GM19240 (cell line): ENCODE results near the gene NALF2.

Experiments used
- DNase-seq: peaks from one replicate; pipeline ENCODE4 v3.0.0; 2011; ENCODE audit warnings: low spot score; ENCODE audit not compliant: insufficient read length

NALF2 gene

DNA sequence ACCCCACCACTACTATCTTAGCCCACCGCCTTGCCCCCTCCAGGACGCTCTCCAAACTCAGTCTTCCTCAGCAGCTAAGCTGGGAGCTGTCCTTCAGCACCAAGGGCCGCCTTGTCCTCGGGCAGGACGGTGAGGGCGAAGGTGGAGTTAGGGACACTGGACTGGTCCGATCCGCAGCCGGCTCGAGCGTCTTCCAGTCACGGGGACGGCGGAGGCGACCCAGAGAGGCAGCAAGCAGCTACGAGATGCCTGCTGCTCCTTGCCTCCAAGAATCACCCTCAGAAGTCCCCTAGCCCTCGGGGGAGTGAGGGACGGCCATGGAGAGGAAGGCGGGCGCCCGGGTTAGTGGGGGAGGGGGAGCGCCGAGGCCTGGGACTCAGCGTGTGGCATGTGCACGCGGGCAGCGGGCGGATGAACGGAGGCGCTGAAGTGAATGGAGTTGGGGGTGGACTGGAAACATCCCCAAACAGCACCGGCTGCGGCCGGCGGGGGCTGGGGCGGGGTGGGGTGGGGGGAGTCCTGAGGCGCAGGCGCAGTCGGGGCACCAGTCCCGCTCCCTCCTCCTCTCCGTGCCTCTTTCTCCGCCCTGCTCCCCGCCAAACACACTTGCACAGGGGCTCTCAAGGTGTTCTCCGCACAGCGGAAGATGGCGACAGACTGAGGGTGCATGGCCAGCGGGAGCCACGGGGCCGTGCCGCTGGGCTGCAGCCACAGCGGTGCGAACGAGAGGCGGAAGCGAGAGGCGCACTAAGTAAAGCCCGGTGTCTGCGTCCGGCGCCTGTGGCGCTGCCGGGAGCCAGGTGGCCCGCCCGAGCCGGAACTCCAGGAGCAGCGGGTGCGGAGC is at the start of gene NALF2:
TSS of gene NALF2 (plus strand) at position 545 of the 844 bp plus-strand sequence. CDS start 957 bp downstream, outside the sequence.
- no peak for DNase-seq

DNA sequence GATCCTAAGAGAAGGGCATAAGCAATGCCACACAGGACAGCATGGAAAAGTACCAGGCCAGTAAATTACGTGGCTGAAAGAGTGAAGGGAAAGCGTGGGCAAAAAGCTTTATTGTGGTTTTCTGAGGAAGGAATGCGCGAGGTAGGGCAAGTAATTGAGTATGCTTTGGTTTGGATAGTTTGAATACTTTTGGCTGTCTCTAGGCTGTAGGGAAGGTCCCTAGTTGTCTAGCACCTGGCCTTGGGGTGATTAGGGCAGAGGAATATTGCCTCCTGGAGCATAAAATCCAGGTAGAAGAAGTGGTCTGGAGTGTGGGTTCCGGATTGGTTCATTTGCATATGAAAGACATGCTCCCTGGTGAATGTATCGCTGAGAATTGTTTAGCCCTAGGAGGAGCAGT is 46.4 kb upstream of the NALF2 start:
- DNase-seq: no peak

DNA sequence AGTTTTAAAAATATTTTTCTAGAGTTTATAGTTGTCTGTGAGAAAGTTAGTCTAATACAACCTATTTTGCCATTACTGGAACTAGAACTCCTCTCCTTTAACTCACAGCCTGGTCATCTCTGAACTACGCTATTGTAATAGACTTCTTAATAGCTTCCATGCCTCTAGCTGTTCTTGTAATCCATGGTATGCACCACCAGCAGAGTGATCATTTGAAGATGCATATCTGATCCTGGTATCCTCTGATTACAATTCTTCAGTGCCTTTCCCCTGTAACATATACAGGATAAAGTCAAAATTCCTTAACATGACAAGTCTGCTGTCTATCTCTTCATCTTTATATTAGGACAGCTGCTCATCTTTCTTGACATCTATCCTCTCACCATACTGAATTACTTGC is 37.6 kb upstream of the NALF2 start:
- DNase-seq: no peak

DNA sequence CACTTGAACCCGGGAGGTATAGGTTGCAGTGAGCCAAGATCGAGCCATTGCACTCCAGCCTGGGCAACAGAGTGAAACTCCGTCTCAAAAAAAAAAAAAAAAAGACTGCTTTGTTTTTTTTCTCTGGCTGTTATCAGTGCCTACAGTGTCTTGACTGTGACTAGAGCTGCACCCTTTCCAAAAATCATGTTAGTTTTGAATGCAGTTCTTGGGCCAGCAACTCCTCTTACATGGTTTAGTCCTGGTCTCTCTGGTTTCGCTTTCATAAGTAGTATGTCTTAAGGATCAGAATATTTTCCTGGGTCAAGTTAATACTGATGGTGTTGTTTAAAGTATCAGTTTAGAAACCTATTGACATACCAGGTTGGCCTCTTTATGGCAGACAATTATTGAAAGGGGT is 34.2 kb upstream of the NALF2 start:
- DNase-seq: no peak

DNA sequence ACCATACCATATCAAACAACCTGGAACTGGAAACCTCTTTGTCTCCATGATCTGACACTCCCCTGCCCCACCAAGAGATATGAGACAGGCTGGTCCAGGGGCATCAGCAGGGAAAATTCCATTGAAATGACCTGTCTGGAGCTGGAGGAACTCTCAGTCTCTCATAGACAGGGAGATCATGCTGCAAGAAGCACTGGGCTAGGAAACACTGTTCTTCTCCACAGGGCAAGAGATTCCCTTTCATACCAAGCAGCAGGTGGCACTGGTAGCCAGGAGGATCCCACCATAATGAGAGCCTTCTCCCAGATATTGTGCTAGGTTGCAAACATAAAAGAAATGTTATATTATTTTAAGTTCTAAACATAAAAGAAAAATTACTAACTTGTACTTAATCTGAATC is 14.5 kb upstream of the NALF2 start:
- DNase-seq: no peak

DNA sequence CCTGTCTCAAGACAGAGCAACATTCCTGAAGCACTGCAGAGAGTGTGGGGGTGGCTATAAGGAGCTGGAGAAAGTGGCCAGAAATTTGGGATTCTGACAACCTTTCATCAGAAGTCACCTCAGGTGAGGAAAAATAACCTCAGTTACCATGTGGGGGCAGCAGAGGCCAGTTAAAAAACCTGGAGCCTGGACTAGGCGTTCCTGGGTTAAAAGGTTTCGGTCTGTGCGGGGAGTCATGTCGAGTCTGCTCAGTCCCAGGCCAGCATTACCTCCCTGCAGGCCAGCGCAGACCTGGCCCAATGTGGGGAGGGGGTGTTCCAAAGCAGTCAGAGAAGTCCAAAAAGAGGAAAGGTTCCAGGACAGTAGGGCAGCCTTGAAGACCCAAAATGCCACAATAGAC is 10.9 kb upstream of the NALF2 start:
- no peak for DNase-seq

DNA sequence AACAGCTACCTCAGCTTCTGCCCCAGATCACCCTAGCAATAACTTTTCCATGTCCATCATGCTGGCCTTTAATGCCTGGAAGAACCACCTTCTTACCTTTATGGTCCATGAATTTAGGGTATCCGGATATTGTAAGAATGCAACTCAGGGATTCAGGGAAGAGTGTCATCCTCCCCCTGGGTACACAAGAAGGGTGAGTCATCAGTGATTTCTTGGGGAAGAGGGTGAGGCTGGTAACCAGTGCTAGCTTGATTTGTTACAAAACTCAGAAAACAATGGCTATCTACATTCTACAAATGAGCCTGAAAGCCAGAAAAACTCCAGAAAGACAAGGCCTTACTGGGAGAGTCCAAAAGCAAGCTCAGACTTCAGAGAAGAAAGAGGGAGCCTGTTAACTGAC is 10.4 kb upstream of the NALF2 start:
- DNase-seq: no peak

DNA sequence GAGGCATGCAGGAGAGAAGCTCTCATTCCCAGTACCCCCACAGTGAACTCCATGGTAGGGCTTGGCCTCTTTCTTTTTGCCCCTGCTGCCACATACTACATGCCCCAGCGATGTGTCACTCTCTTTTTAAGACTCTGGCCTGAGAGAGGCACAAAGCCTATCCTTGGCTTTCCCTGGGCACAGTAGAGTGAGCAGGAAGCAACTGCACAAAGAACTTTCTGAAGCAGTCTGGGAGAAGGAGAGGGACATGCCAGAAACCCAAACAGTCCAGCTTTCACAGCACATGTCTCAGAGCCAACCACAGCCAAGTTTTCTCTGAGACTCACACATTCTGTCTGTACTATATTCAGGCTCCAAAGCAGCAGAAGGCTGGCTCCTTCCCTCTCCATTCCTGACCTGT is 7.9 kb upstream of the NALF2 start:
- DNase-seq: no peak

DNA sequence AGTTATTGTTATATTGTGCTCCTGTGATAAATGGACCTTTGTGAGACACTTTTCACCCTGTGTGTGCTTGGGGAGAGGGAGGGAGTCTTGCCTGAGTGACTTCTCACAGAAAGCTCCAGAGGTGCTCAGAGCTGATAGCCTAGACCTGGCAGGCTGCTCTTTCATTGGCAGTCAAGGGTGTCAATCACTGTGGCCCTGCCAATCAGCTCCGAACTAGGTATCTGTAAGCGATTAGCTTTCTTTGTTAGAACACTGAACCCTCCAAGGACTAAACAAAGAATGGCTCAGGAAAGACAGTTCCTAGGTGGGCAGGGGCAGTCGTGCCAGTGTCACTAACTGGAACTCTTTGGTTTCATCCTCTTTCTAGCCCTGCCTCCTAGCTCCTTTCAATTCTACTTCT is 2.7 kb upstream of the NALF2 start:
- DNase-seq: no peak

DNA sequence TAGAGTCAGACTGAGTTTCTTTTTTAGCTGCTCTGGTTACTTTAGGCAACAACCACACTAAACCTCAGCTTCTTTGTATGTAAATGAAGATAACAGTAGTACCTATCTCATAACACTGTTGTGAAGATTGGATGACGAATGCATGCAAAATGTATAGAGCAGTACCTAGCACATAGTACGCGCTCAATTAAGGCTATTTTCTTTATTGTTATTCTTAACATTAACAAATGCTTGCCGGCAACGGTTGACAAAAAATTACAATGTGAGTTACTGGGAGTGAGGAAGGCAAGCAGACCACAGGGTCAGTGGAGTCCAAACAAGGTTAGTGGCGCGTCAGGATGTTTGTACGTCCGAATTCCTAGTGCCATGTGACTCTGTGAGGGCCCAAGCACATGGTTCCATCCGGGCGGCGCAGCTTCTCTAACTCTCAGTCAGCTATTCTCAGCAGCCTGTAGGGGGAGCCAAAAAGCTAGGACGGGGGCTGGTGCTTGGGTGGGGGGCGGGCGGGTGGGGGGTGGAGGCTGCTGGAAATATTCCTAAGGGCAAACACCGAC is 821 bp upstream of the NALF2 start:
- no peak for DNase-seq

DNA sequence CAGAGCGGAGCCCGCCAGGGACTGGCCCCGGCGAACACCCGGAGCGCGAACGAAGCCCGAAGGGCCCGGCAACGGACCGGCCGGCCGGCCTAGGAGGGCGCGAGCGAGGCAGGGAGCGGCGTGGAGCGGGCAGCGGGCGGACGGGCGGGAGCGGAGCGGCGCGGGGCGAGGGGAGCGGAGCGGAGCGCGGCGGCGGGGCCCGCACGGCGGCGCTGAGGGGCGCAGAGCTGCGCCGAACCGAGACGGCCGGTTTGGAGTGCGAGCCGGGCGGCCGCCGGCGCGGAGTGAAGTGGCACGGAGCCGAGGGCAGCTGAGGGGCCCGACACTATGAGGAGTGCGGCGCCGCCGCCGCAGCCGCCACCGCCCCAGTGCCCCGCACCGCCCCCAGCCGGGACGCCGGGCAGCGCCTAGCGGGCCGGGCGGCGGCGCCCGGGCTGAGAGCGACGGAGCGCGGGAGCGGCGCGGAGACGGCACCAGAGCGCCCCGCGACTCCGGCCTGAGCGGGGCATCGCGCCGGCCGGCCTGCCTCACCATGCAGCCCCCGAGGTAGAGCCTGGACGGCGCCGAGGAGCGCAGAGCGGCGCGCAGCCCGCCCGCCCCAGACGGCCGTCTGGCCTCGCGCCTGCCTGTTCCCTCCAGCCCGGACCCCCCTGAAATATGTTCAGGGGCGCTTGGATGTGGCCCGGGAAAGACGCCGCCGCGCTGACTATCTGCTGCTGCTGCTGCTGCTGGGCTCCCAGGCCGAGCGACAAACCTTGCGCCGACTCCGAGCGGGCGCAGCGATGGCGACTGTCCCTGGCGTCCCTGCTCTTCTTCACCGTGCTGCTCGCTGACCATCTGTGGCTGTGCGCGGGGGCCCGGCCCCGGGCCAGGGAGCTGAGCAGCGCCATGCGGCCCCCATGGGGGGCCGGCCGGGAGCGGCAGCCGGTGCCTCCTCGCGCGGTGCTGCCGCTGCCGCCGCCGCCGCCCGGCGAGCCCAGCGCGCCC is 793 bp downstream of the NALF2 start:
- DNase-seq: no peak

DNA sequence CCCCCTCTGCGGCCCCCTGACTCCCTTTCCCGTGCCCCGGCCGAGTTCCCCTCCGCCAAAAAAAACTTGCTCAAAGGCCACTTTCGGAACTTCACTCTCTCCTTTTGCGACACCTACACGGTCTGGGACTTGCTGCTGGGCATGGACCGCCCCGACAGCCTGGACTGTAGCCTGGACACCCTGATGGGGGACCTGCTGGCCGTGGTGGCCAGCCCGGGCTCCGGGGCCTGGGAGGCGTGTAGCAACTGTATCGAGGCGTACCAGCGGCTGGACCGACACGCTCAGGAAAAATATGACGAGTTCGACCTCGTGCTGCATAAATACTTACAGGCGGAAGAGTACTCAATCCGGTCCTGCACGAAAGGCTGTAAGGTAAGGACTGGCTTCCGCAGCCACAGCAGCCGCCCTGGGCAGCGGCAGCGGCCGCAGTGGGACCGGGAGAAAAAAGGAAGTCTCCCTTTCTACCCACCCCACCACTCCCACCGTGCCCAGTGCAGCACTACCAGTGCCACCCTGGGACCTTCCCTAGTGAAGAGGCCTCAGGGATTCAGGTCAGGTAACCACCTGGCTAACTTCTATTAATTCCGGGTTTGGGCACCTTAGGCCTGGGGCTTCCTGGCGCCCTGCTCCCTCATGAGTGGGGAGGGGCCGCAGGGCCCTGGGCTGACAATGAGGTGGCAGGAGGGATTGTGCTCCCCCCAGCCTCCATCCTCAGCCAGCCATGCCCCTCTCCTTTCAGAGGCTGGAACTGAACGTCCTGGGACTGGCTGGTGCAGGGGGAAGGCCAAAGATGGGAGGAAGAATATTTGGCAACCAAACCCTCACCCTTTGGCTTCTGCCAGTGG is 1.9 kb downstream of the NALF2 start:
- no peak for DNase-seq

DNA sequence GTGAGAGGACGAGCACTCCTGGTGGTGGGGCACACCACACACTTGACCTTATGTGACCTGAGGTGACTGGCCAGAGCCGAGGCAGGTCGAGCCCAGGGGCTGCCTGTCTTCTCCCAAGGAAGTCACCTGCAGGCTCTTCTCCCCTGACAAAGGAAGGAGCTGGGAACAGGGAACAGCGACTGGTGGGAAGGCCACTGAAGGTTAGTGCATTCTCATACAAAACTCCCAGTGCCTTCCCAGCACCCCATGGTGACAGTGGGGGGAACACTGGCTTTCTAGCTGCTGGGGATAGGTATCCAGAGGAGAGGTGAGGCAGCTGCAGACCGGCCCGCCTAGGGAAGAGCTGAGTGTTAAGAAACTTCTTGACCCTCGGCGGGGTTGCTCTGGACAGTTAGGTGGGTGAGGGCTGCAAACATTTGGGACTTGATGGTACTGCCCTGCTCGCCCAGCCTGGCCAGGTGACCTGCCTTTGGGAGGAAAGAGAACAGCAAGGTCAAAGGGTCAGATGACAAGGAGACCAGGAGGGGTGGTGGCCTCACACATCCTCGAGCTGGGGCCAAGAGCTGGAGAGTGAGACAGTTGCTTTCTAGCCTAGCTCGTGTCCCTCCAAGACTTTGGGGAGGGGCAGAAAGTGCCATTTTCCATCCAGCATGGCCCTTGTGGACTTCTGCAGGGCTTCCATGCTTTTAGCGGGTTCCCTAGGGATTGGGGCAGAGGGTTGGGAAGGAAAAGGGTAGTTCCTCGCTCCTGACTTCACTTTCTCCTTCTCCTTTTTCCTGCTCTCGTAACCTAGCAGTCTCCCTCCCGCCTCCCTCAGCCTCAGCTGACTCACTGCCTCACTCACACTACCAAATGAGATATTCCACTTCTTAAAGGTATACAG is 2.7 kb downstream of the NALF2 start:
- DNase-seq: no peak

DNA sequence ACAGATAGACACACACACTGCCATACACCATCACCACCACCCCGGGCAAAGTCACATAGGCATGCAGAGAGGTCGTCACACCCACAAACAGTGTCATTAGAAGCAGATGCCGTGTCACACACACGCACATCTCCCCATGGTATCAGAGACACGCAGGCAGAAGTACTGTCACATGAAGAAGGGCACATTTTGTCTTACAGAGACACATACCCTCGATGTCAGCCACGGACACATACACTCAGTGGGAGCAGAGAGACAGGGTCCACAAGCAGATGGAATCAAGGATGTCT is 3.3 kb downstream of the NALF2 start:
- no peak for DNase-seq

DNA sequence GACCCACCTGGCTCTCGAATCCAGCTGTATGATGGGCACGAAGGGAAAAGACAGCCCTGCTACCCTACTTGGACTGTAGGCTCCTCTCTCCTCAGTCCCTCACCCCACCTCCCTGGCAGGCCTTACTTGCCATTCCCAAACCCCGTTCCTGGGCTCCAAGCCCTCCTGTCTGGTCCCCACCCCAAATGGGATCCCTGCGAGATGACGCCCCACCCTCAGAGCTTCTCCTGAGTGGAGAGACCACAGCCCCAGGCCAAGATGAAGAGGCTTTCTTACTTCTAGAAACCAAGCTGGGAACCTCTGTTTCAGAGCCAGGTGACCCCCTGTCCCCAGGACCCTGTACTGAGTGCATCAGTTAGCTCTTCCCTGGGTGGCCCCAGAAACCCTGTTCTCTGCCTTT is 4.5 kb downstream of the NALF2 start:
- no peak for DNase-seq

DNA sequence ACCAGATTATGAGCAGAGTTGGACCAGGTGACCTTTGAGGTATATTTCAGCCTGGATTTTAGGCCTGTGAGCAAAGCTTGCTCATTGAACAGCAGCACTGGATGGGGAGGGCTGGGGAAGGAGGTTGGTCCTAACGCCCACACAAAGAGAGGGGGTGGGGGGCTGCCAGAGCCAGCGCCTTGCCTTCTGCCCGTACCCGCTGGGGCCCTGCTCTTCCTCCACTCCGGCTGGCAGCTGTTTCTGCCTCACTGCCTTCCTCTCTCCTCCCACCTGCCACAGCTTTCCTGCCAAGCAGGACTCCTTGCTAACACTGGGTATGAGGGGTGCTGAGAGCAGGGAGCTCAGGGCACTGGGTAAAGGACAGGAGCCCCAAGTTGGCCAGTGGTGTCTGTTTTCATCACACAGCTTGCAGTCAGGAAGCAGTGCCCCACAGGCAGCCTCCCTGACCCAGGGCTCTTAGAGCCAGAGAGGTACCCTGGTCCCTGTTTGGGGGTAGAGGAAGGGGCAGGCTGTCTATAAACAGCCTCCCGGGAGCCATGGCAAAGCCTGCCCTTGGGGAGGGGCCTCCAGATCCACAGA is 6.1 kb downstream of the NALF2 start:
- DNase-seq: no peak

DNA sequence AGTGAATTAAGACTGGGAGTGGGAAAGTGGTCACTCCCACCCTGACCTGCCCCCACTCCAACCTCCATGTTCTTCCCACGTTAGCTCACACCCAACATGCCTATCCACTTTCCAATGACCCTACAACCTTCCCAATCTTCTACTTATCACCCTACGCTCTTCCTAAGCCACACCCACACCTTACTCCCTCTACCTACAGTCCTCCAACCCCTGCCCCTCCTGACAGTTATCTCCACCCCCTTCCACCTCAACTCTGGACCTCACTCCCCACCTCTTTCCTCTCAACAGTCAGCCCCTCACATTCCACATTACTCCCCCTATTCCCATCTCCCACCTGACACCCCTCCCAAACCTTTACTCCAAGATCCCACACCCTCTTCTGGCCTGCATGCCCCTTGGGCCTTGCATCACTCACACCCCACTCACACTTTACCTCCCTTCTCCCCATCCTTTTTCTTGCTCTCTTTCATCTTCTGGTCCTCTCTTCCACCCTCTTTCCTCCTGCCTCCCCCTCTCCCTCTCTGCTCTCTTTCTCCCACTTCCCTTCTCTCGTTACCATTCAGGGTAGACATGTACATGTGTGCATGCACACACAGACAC is 6.9 kb downstream of the NALF2 start:
- no peak for DNase-seq

DNA sequence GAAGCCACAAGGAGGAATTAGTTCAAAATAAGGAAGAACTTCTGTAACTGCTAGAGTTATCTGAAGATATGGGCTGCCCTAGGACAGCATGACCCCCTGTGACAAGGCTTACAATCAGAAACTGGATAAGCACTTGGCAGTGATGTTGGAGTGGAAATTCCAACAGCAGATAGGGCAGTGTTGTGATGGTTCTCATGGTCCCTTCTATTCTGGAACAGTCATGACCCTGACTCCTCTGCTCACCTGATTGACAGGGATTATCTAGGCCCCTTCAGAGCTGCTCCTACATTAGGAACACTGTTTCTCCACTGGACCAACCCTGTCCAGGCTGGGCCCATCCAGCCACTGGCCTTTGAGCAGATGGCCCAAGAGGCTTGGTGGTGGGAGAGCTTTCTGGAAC is 17.9 kb downstream of the NALF2 start:
- no peak for DNase-seq

DNA sequence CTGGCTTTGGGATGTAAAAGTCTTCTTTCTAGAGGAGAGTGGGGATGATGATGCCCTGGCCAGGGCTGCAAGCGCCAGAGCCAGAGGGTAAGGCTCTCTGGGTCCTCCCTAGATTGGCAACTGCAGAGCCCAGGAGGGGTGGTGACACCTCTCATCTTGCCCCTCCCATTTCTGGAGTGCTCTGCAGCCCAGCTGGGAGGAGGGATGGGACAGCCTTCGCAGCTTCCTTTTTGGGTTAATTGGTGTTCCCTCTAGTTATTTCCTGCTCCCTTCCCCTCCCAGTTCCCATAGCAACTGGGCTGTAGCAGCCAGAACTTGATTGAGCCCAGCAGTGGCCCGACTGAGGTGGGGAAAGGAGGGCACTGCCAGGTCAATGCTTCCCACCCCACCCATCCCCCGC is 19.2 kb downstream of the NALF2 start:
- no peak for DNase-seq
